ENCODE results near the gene BORCS6. TPM values are rescaled to one million over a fixed set of nuclear protein-coding genes. Genes with fewer than 3 reads are reported as not detected.
A peak's percentile ranks its signal among the peaks of the same experiment; 100 is the strongest.

Gene BORCS6
- total and polyA plus RNA-seq, 9 of the 15 experiments (the other 6 are each of a cell fraction or from before 2014, with no cell fraction given) = 0.01 to 7.4 (median 2.3) TPM

GRCh38 chr17:8163978-8164814, 25.8 kb downstream of the BORCS6 start (continued):
- TF ChIP-seq, protein P1, sequence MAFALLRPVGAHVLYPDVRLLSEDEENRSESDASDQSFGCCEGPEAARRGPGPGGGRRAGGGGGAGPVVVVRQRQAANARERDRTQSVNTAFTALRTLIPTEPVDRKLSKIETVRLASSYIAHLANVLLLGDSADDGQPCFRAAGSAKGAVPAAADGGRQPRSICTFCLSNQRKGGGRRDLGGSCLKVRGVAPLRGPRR (CRISPR knock-in tag; IDR thresholded peaks at IDR 0.05) = no peak
- TF ChIP-seq GTF3C2 (IDR thresholded peaks at IDR 0.05; ENCODE audit: borderline replicate concordance, extremely low read depth, insufficient read length) (no peak), MTA1 (IDR thresholded peaks at IDR 0.05; ENCODE audit: borderline replicate concordance) (peak; percentile 86), NFE2 (IDR thresholded peaks at IDR 0.05; ENCODE audit: low read depth) (0 out of 2 replicates have a peak, but pooled peaks have one; percentile 6), ZNF707 (CRISPR knock-in tag; conservative IDR thresholded peaks at IDR 0.05) (no peak), BCLAF1 (IDR thresholded peaks at IDR 0.05; ENCODE audit: borderline replicate concordance in 1 of 2, control insufficient read depth in 1 of 2, low read depth in 2 of 2, low read length in 1 of 2) (peak in 1 of 2 experiments; percentile 67; a peak in 1 of 4 replicates), FOXP1 (CRISPR knock-in tag; IDR thresholded peaks at IDR 0.05) (no peak), CXXC5 (CRISPR knock-in tag; IDR thresholded peaks at IDR 0.05) (0 out of 2 replicates have a peak, but pooled peaks have one; percentile 13), RCOR1 (IDR thresholded peaks at IDR 0.05; ENCODE audit: borderline replicate concordance in 1 of 2, low read depth in 2 of 2, low read length in 2 of 2) (peak in 1 of 2 experiments; percentile 82; a peak in 2 of 4 replicates), ELF4 (CRISPR knock-in tag; IDR thresholded peaks at IDR 0.05) (no peak)
- TF ChIP-seq, protein P2, sequence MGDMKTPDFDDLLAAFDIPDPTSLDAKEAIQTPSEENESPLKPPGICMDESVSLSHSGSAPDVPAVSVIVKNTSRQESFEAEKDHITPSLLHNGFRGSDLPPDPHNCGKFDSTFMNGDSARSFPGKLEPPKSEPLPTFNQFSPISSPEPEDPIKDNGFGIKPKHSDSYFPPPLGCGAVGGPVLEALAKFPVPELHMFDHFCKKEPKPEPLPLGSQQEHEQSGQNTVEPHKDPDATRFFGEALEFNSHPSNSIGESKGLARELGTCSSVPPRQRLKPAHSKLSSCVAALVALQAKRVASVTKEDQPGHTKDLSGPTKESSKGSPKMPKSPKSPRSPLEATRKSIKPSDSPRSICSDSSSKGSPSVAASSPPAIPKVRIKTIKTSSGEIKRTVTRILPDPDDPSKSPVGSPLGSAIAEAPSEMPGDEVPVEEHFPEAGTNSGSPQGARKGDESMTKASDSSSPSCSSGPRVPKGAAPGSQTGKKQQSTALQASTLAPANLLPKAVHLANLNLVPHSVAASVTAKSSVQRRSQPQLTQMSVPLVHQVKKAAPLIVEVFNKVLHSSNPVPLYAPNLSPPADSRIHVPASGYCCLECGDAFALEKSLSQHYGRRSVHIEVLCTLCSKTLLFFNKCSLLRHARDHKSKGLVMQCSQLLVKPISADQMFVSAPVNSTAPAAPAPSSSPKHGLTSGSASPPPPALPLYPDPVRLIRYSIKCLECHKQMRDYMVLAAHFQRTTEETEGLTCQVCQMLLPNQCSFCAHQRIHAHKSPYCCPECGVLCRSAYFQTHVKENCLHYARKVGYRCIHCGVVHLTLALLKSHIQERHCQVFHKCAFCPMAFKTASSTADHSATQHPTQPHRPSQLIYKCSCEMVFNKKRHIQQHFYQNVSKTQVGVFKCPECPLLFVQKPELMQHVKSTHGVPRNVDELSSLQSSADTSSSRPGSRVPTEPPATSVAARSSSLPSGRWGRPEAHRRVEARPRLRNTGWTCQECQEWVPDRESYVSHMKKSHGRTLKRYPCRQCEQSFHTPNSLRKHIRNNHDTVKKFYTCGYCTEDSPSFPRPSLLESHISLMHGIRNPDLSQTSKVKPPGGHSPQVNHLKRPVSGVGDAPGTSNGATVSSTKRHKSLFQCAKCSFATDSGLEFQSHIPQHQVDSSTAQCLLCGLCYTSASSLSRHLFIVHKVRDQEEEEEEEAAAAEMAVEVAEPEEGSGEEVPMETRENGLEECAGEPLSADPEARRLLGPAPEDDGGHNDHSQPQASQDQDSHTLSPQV (IDR thresholded peaks at IDR 0.05) = 0 out of 2 replicates have a peak, but pooled peaks have one; percentile 68
- TF ChIP-seq, protein P3, sequence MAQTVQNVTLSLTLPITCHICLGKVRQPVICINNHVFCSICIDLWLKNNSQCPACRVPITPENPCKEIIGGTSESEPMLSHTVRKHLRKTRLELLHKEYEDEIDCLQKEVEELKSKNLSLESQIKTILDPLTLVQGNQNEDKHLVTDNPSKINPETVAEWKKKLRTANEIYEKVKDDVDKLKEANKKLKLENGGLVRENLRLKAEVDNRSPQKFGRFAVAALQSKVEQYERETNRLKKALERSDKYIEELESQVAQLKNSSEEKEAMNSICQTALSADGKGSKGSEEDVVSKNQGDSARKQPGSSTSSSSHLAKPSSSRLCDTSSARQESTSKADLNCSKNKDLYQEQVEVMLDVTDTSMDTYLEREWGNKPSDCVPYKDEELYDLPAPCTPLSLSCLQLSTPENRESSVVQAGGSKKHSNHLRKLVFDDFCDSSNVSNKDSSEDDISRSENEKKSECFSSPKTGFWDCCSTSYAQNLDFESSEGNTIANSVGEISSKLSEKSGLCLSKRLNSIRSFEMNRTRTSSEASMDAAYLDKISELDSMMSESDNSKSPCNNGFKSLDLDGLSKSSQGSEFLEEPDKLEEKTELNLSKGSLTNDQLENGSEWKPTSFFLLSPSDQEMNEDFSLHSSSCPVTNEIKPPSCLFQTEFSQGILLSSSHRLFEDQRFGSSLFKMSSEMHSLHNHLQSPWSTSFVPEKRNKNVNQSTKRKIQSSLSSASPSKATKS (CRISPR knock-in tag; IDR thresholded peaks at IDR 0.05) = no peak
